DND-41 (cell line): ENCODE results near the gene MMP28.

Experiments used
- EZH2 ChIP-seq: IDR thresholded peaks from 3 replicates; pipeline ENCODE4 v1.6.1; 2012; ENCODE audit warnings: borderline replicate concordance, low read depth, mild to moderate bottlenecking, moderate library complexity, low read length, inconsistent platforms; ENCODE audit not compliant: severe bottlenecking
- TF ChIP-seq, protein P1 (sequence below): IDR thresholded peaks from 2 replicates; pipeline ENCODE4 v1.5.1; 2012; ENCODE audit warnings: borderline replicate concordance, low read length, moderate library complexity, mild to moderate bottlenecking; ENCODE audit not compliant: poor library complexity, severe bottlenecking; ENCODE audit errors: extremely low read depth

DNA sequence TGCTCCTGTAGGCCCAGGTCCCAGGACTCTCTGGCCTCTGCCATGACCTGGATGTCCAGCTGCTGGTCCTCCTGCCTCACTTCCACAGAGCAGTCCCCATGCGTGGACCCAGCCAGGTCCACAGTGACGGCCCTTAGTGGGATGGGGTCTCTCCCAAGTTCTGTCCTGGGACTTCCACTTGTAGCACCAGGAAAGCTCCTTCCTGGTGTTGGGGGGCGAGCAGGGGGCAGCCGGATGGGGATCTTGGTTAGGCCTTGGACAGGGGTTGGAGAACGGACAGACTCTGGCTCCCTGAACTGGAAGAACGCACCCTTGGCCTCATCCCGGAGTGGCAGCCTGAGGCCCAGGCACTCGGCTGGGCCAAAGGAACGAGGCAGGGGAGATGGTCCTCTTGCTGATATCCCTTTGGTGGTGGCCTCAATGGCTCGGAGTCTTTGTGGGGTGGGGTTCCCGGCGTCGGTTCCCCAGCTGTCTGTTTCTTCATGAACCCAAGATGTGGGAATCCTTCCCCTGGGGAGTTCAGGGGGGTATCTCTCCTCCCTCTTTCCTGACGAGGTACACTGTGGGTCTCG, 49.6 kb downstream of the MMP28 start:
- TF ChIP-seq, protein P1, sequence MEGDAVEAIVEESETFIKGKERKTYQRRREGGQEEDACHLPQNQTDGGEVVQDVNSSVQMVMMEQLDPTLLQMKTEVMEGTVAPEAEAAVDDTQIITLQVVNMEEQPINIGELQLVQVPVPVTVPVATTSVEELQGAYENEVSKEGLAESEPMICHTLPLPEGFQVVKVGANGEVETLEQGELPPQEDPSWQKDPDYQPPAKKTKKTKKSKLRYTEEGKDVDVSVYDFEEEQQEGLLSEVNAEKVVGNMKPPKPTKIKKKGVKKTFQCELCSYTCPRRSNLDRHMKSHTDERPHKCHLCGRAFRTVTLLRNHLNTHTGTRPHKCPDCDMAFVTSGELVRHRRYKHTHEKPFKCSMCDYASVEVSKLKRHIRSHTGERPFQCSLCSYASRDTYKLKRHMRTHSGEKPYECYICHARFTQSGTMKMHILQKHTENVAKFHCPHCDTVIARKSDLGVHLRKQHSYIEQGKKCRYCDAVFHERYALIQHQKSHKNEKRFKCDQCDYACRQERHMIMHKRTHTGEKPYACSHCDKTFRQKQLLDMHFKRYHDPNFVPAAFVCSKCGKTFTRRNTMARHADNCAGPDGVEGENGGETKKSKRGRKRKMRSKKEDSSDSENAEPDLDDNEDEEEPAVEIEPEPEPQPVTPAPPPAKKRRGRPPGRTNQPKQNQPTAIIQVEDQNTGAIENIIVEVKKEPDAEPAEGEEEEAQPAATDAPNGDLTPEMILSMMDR: no peak
- TF ChIP-seq EZH2: no peak
